SK-N-MC (cell line): ENCODE results near the gene ANKS1A.

Experiments
- DNase-seq: peaks from one replicate; pipeline ENCODE4 v3.0.0-alpha.2; 2011; ENCODE audit warnings: low read depth, low spot score
- H3K27ac ChIP-seq: fragments of 200-600 bp; sonication (generic); 2 replicates; pipeline ENCODE4 v1.5.1; 2016; ENCODE audit warnings: mixed run types
- H3K36me3 ChIP-seq: fragments of 200-600 bp; sonication (generic); 2 replicates; pipeline ENCODE4 v1.6.1; 2017; ENCODE audit warnings: antibody characterized with exemption, low read length, mixed read lengths; ENCODE audit not compliant: insufficient read depth
- H3K4me3 ChIP-seq: fragments of 200-600 bp; sonication (generic); 2 replicates; pipeline ENCODE4 v1.5.1; 2016
- H3K9ac ChIP-seq: fragments of 200-600 bp; sonication (generic); 2 replicates; pipeline ENCODE4 v1.8.0; 2017; ENCODE audit warnings: mixed run types, mixed read lengths; ENCODE audit not compliant: insufficient read length
- H3K9me3 ChIP-seq: fragments of 200-600 bp; sonication (generic); 2 replicates; pipeline ENCODE4 v1.6.1; 2017; ENCODE audit warnings: low read depth, mild to moderate bottlenecking, antibody characterized with exemption, low read length, moderate library complexity, mixed read lengths
- EZH2 ChIP-seq: fragments of 200-600 bp; sonication (generic); IDR thresholded peaks from one replicate; pipeline ENCODE4 v1.6.1; 2017; ENCODE audit warnings: antibody characterized with exemption
- FOXP2 ChIP-seq: optimal IDR thresholded peaks from 2 replicates; pipeline ENCODE3; 2011; ENCODE audit warnings: mild to moderate bottlenecking, moderate library complexity; ENCODE audit not compliant: insufficient read depth; ENCODE audit errors: extremely low read length, control extremely low read depth
- POLR2AphosphoS5 ChIP-seq: IDR thresholded peaks from 2 replicates; pipeline ENCODE4 v1.6.1; 2012; ENCODE audit warnings: mild to moderate bottlenecking, low read depth, low read length, borderline replicate concordance

ANKS1A gene

GRCh38 chr6:35068206-35068605, 179.2 kb downstream of the ANKS1A start:
- no peak for DNase-seq
- Histone ChIP-seq H3K36me3 (no peaks in the 10 kb centered on the region), H3K9ac (no peak overlapping the region), H3K27ac (no peak overlapping the region), H3K4me3 (no peak overlapping the region), H3K9me3 (no peaks in the 10 kb centered on the region)
- TF ChIP-seq POLR2AphosphoS5 (no peak), EZH2 (no peak), FOXP2 (no peak)

- no peak for DNase-seq
- no peak overlapping the region for H3K27ac ChIP-seq
- H3K9me3 ChIP-seq: no peaks in the 10 kb centered on the region
- H3K4me3 ChIP-seq: no peak overlapping the region
- no peak overlapping the region for H3K9ac ChIP-seq
- no peaks in the 10 kb centered on the region for H3K36me3 ChIP-seq
- no peak for TF ChIP-seq EZH2
- no peak for TF ChIP-seq FOXP2
- TF ChIP-seq POLR2AphosphoS5: no peak
Observed at GRCh38 chr6:35068644-35069043, 179.6 kb downstream of the ANKS1A start.

GRCh38 chr6:35069262-35069661, 180.2 kb downstream of the ANKS1A start:
- no peak overlapping the region for H3K4me3 ChIP-seq
- no peaks in the 10 kb centered on the region for H3K36me3 ChIP-seq
- TF ChIP-seq EZH2: no peak
- TF ChIP-seq POLR2AphosphoS5: no peak
- TF ChIP-seq FOXP2: no peak
- no peak for DNase-seq
- no peaks in the 10 kb centered on the region for H3K9me3 ChIP-seq
- no peak overlapping the region for H3K9ac ChIP-seq
- no peak overlapping the region for H3K27ac ChIP-seq

- H3K4me3 ChIP-seq: no peak overlapping the region
- TF ChIP-seq POLR2AphosphoS5: no peak
- no peaks in the 10 kb centered on the region for H3K36me3 ChIP-seq
- H3K9me3 ChIP-seq: no peaks in the 10 kb centered on the region
- no peak overlapping the region for H3K9ac ChIP-seq
- DNase-seq: no peak
- no peak overlapping the region for H3K27ac ChIP-seq
Observed at GRCh38 chr6:35070111-35070510, 181.1 kb downstream of the ANKS1A start.

GRCh38 chr6:35071347-35071994, 182.4 kb downstream of the ANKS1A start:
- TF ChIP-seq EZH2: no peak
- no peak for TF ChIP-seq POLR2AphosphoS5
- H3K9me3 ChIP-seq: no peaks in the 10 kb centered on the region
- H3K4me3 ChIP-seq: no peak overlapping the region
- H3K9ac ChIP-seq: no peak overlapping the region
- H3K27ac ChIP-seq: no peak overlapping the region
- H3K36me3 ChIP-seq: no peaks in the 10 kb centered on the region
- DNase-seq: no peak

- Histone ChIP-seq H3K9me3 (no peaks in the 10 kb centered on the region), H3K9ac (no peak overlapping the region)
- TF ChIP-seq POLR2AphosphoS5 (no peak), FOXP2 (no peak), EZH2 (no peak)
Observed at GRCh38 chr6:35072051-35072697, 183.1 kb downstream of the ANKS1A start.

GRCh38 chr6:35072698-35073055, 183.6 kb downstream of the ANKS1A start:
- Histone ChIP-seq H3K9me3 (no peaks in the 10 kb centered on the region), H3K9ac (no peak overlapping the region), H3K36me3 (no peaks in the 10 kb centered on the region), H3K4me3 (no peak overlapping the region), H3K27ac (no peak overlapping the region)
- TF ChIP-seq FOXP2: no peak
- no peak for DNase-seq

More at GRCh38 chr6:35072051-35072697, 183.1 kb downstream of the ANKS1A start:
- H3K36me3 ChIP-seq: no peaks in the 10 kb centered on the region
- no peak overlapping the region for H3K27ac ChIP-seq
- DNase-seq: no peak
- H3K4me3 ChIP-seq: no peak overlapping the region

GRCh38 chr6:35073211-35073610, 184.2 kb downstream of the ANKS1A start:
- no peaks in the 10 kb centered on the region for H3K36me3 ChIP-seq
- H3K9ac ChIP-seq: no peak overlapping the region
- TF ChIP-seq FOXP2 (no peak), EZH2 (no peak), POLR2AphosphoS5 (no peak)
- no peak overlapping the region for H3K27ac ChIP-seq
- no peak overlapping the region for H3K4me3 ChIP-seq
- H3K9me3 ChIP-seq: no peaks in the 10 kb centered on the region
- no peak for DNase-seq

GRCh38 chr6:35073766-35074471, 184.9 kb downstream of the ANKS1A start:
- Histone ChIP-seq H3K9ac (no peak overlapping the region), H3K36me3 (no peaks in the 10 kb centered on the region), H3K9me3 (no peaks in the 10 kb centered on the region), H3K27ac (no peak overlapping the region), H3K4me3 (no peak overlapping the region)
- no peak for TF ChIP-seq EZH2
- TF ChIP-seq FOXP2: no peak
- no peak for TF ChIP-seq POLR2AphosphoS5
- DNase-seq: no peak
